Kidney (tissue), 14 donors: ENCODE data around the gene TERB1. TPM values are rescaled to one million over a fixed set of nuclear protein-coding genes. Genes with fewer than 3 reads are reported as not detected.
A peak's percentile ranks its signal among the peaks of the same experiment; 100 is the strongest.

ENCODE experiments used
- DNase-seq, 5 donors: peaks; one replicate each; pipeline ENCODE4 v3.0.0-alpha.2; 2013 to 2020
- FAIRE-seq: peaks from 2 replicates; lab custom pipeline; 2012; peaks lifted over from hg19 to GRCh38; lab: Jason Lieb, UNC
- H3K27ac ChIP-seq, 2 donors: one replicate each; pipeline ENCODE4 v1.7.0; 2013; ENCODE audit warnings: low read depth in 2 of 2, low read length in 2 of 2, inconsistent platforms in 1 of 2
- H3K27me3 ChIP-seq: one replicate; pipeline ENCODE4 v1.7.1; 2013; ENCODE audit warnings: low read length, inconsistent platforms; ENCODE audit not compliant: control insufficient read depth, insufficient read depth
- H3K36me3 ChIP-seq, 3 donors: one replicate each; pipeline versions ENCODE4 v1.7.0 to v1.7.1; 2013; ENCODE audit warnings: low read length in 3 of 3, control low read depth in 1 of 3, inconsistent platforms in 1 of 3; ENCODE audit not compliant: insufficient read depth in 3 of 3, control insufficient read depth in 2 of 3
- H3K4me1 ChIP-seq, 3 donors: one replicate each; pipeline versions ENCODE4 v1.7.0 to v1.7.1; 2013; ENCODE audit warnings: low read length in 3 of 3, inconsistent platforms in 1 of 3, low read depth in 1 of 3; ENCODE audit not compliant: control insufficient read depth in 2 of 3, insufficient read depth in 2 of 3
- H3K4me3 ChIP-seq, 3 donors: one replicate each; pipeline versions ENCODE4 v1.7.0 to v1.8.1; 2013; ENCODE audit warnings: low read length in 3 of 3, control low read depth in 1 of 3, inconsistent platforms in 1 of 3
- H3K9ac ChIP-seq, 3 donors: one replicate each; pipeline versions ENCODE4 v1.7.0 to v1.7.1; 2013; ENCODE audit warnings: low read length in 3 of 3, control low read depth in 1 of 3, inconsistent platforms in 1 of 3
- H3K9me3 ChIP-seq, 3 donors: one replicate each; pipeline versions ENCODE4 v1.7.0 to v1.7.1; 2013; ENCODE audit warnings: low read length in 3 of 3, control low read depth in 1 of 3, inconsistent platforms in 1 of 3; ENCODE audit not compliant: control insufficient read depth in 2 of 3, insufficient read depth in 1 of 3
- intact Hi-C: fragments of 100-400 bp; cut with DNase I; formaldehyde crosslinking; loops from one replicate; pipeline ENCODE4 v1.11.1; 2022
- polyA plus RNA-seq: library from polyadenylated mRNA; stranded (reverse); fragments of 350-450 nt; fragmentation: Illumina TruSeq; extraction: RNeasy Lipid Tissue Mini Kit (QIAGEN cat#74804); gene quantifications from one replicate; pipeline ENCODE4 v1.2.3, GENCODE V29; 2014; ENCODE audit warnings: low read depth, low replicate concordance; ENCODE audit not compliant: insufficient read depth
- total RNA-seq: library from RNA; stranded (reverse); fragmentation: NEBNext Ultra II Directional; extraction: Animal tissue kit (Norgen Biotek cat#: 25700); gene quantifications from one replicate; pipeline ENCODE4 v1.2.1, GENCODE V29; 2021
- TF ChIP-seq, protein P1 (sequence below): IDR thresholded peaks from 3 replicates; pipeline ENCODE4 v1.5.1; 2012; ENCODE audit warnings: mild to moderate bottlenecking, moderate library complexity, borderline replicate concordance; ENCODE audit not compliant: insufficient read depth; ENCODE audit errors: extremely low read depth
- donor health status: control.
- donor health status: control.
- donor health status: control.
- donor health status: control.
- donor health status: control.
- donor health status: DM: yes; HTN: yes; CAD: no.
- donor health status: Normal renal cell carcinoma (clear cell type).

The TERB1 gene
- total and polyA plus RNA-seq, 2 donors from 2014 or later: 0.19 TPM; not detected in 1

GRCh38 chr16:66844342-66845079 lies 43.1 kb upstream of the TERB1 start, which contains the start of gene CA7:
Gene CA7 (plus strand): TSS chr16:66844414. CDS start chr16:66844488, 74 bp downstream.
- no peak within 1 kb of the TSS for H3K27ac ChIP-seq
- H3K36me3 ChIP-seq: no peaks in the 10 kb centered on the region
- intact Hi-C loops: no loop called here
- H3K4me3 ChIP-seq: peak within 1 kb of the TSS in 1 of 3 donors; percentile 44
- no peaks in the 10 kb centered on the region for H3K9me3 ChIP-seq
- FAIRE-seq (no peak), DNase-seq (peak; percentile 19 to 76 (median 35))
- H3K9ac ChIP-seq: no peak within 1 kb of the TSS
- peaks cover 0 to 6% (median 0%) of the 10 kb centered on the region in 3 donors for H3K4me1 ChIP-seq
- TF ChIP-seq, protein P1, sequence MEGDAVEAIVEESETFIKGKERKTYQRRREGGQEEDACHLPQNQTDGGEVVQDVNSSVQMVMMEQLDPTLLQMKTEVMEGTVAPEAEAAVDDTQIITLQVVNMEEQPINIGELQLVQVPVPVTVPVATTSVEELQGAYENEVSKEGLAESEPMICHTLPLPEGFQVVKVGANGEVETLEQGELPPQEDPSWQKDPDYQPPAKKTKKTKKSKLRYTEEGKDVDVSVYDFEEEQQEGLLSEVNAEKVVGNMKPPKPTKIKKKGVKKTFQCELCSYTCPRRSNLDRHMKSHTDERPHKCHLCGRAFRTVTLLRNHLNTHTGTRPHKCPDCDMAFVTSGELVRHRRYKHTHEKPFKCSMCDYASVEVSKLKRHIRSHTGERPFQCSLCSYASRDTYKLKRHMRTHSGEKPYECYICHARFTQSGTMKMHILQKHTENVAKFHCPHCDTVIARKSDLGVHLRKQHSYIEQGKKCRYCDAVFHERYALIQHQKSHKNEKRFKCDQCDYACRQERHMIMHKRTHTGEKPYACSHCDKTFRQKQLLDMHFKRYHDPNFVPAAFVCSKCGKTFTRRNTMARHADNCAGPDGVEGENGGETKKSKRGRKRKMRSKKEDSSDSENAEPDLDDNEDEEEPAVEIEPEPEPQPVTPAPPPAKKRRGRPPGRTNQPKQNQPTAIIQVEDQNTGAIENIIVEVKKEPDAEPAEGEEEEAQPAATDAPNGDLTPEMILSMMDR: no peak
- H3K27me3 ChIP-seq: peaks cover 5% of the 10 kb centered on the region

DNA sequence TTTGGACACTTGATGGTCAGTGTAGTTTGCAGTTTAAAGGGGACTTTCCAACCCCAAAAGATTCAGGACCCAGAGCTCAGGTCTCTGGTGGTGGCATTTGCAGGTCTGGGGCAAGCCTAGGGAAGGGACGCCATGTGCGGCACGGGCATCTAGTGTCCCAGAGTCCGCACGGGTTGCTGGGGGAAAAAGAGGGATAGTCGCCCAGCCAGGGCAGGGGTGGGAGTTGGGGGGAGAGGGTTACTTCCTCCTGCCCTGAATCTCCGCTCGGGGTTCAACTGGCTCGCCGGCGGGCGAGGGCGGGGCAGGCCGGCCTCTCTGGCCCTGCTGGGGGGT lies 42.6 kb upstream of the TERB1 start:
- TF ChIP-seq, protein P1: no peak
- DNase-seq (peak in 1 of 5 donors; percentile 47), FAIRE-seq (no peak)
- Histone ChIP-seq H3K4me3 (no peak overlapping the region), H3K4me1 (peaks cover 0 to 6% (median 0%) of the 10 kb centered on the region in 3 donors), H3K27me3 (peaks cover 5% of the 10 kb centered on the region), H3K36me3 (no peaks in the 10 kb centered on the region), H3K9ac (no peak overlapping the region), H3K9me3 (no peaks in the 10 kb centered on the region), H3K27ac (no peak overlapping the region)
- intact Hi-C loops: no loop called here

DNA sequence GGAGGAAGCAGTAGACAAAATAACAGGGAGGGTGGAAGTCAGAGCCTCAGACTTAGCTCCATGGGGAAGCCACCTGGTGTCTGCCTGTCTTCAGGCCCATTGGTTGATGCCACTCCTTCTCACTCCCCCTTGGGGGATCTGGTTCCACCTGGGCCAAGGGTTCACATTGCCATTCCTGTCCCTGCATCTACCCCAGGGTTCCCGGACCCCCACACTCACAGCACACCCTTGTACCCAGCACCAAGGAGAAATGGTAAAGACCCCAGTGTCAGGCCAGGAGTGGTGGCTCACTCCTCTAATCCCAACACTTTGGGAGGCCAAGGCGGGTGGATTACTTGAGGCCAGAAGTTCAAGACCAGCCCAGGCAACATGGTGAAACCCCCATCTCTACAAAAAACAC lies 41.8 kb upstream of the TERB1 start:
- intact Hi-C loops: no loop called here
- peaks cover 5% of the 10 kb centered on the region for H3K27me3 ChIP-seq
- peaks cover 0 to 6% (median 0%) of the 10 kb centered on the region in 3 donors for H3K4me1 ChIP-seq
- no peaks in the 10 kb centered on the region for H3K9me3 ChIP-seq
- H3K9ac ChIP-seq: no peak overlapping the region
- no peak overlapping the region for H3K27ac ChIP-seq
- peak in 1 of 5 donors; percentile 19 for DNase-seq
- TF ChIP-seq, protein P1: no peak
- no peaks in the 10 kb centered on the region for H3K36me3 ChIP-seq
- no peak overlapping the region for H3K4me3 ChIP-seq
- FAIRE-seq: no peak
